GM19468 (cell line): ENCODE results near the gene FASTK.

Experiments used
- ATAC-seq: cut with Tn5 transposase; IDR thresholded peaks from one replicate; pipeline ENCODE4 v1.9.1; 2021; ENCODE audit warnings: mild to moderate bottlenecking, moderate library complexity, moderate number of reproducible peaks; ENCODE audit not compliant: unreplicated experiment; ENCODE audit errors: extremely low read depth

Gene FASTK

GRCh38 chr7:151118108-151119054 is 37.8 kb upstream of the FASTK start:
- ATAC-seq = no peak

GRCh38 chr7:151117565-151117964 is 37.0 kb upstream of the FASTK start:
- no peak for ATAC-seq

GRCh38 chr7:151116603-151117440 is 36.2 kb upstream of the FASTK start:
- no peak for ATAC-seq

- no peak for ATAC-seq
Observed at GRCh38 chr7:151115836-151116418, 35.3 kb upstream of the FASTK start.

GRCh38 chr7:151115121-151115835 is 34.7 kb upstream of the FASTK start:
- ATAC-seq = no peak

- ATAC-seq = no peak
Observed at GRCh38 chr7:151114151-151115090, 33.8 kb upstream of the FASTK start.

GRCh38 chr7:151113344-151114150 is 32.9 kb upstream of the FASTK start:
- ATAC-seq = no peak

GRCh38 chr7:151110941-151111645 is 30.5 kb upstream of the FASTK start:
- ATAC-seq = peak; percentile 90

GRCh38 chr7:151110236-151110940 is 29.8 kb upstream of the FASTK start:
- no peak for ATAC-seq

- ATAC-seq = no peak
Observed at GRCh38 chr7:151109094-151110048, 28.8 kb upstream of the FASTK start.

- ATAC-seq = no peak
Observed at GRCh38 chr7:151107882-151108281, 27.3 kb upstream of the FASTK start.

- no peak for ATAC-seq
Observed at GRCh38 chr7:151104411-151105235, 24.0 kb upstream of the FASTK start.

- no peak for ATAC-seq
Observed at GRCh38 chr7:151103973-151104372, 23.4 kb upstream of the FASTK start.

GRCh38 chr7:151102991-151103390 is 22.4 kb upstream of the FASTK start:
- ATAC-seq = no peak
